Natural killer cell treated with Interleukin-12 subunit alpha and Interleukin-12 subunit beta and Interleukin-15 and Interleukin-18, amount 100 ng/mL, for 72 hours (primary cell): ENCODE data around the gene LAMA4. TPM values are rescaled to one million over a fixed set of nuclear protein-coding genes. Genes with fewer than 3 reads are reported as not detected.
"Not testable (repeated sequence)": the region's sequence is repeated elsewhere in the genome, so short reads cannot be mapped to it uniquely, and the experiment has no call there.

Source experiments
- ATAC-seq, 2 donors: fragments of 150-1000 bp; cut with Tn5 transposase in 1 of 2; sonication (Bioruptor Pico), chemical (Tn5 transposase) in 1 of 2; 2 replicates each; pipeline ENCODE4 v1.10.0; 2021
- DNase-seq: peaks from one replicate; pipeline ENCODE4 v3.0.0; 2022; ENCODE audit warnings: low spot score
- H3K27ac Mint-ChIP-seq, 2 donors: 1 replicate in 1 of 2; 2 replicates in 1 of 2; pipeline ENCODE4 v1.8.0; 2022; ENCODE audit warnings: mixed read lengths in 2 of 2, mild to moderate bottlenecking in 1 of 2, moderate library complexity in 1 of 2
- H3K27me3 Mint-ChIP-seq, 2 donors: 1 replicate in 1 of 2; 2 replicates in 1 of 2; pipeline ENCODE4 v1.8.0; 2022; ENCODE audit warnings: mixed read lengths in 2 of 2
- H3K36me3 Mint-ChIP-seq: one replicate; pipeline ENCODE4 v1.8.0; 2022; ENCODE audit warnings: mixed read lengths
- H3K4me1 Mint-ChIP-seq, 2 donors: 1 replicate in 1 of 2; 2 replicates in 1 of 2; pipeline ENCODE4 v1.8.0; 2022; ENCODE audit warnings: low read depth in 2 of 2, mixed read lengths in 2 of 2, mild to moderate bottlenecking in 1 of 2
- H3K4me3 Mint-ChIP-seq: one replicate; pipeline ENCODE4 v1.8.0; 2022; ENCODE audit warnings: mixed read lengths
- H3K9me3 Mint-ChIP-seq: 2 replicates; pipeline ENCODE4 v1.8.0; 2022; ENCODE audit warnings: mixed read lengths
- total RNA-seq, 2 donors: library from RNA; stranded (reverse); gene quantifications; one replicate each; pipeline ENCODE4 v1.2.3, GENCODE V29; 2022

LAMA4 gene
- total RNA-seq, 2 donors from 2014 or later = not detected

- H3K4me3 Mint-ChIP-seq = no peak overlapping the region
- H3K27me3 Mint-ChIP-seq = peaks cover 7 to 38% of the 10 kb centered on the region in 2 donors
- ATAC-seq (no peak), DNase-seq (no peak)
- H3K27ac Mint-ChIP-seq = no peak overlapping the region
- no peaks in the 10 kb centered on the region for H3K4me1 Mint-ChIP-seq
- peaks cover 6% of the 10 kb centered on the region for H3K36me3 Mint-ChIP-seq
- no peaks in the 10 kb centered on the region for H3K9me3 Mint-ChIP-seq
Measured at GRCh38 chr6:112106562-112106961, 147.8 kb downstream of the LAMA4 start.

DNA sequence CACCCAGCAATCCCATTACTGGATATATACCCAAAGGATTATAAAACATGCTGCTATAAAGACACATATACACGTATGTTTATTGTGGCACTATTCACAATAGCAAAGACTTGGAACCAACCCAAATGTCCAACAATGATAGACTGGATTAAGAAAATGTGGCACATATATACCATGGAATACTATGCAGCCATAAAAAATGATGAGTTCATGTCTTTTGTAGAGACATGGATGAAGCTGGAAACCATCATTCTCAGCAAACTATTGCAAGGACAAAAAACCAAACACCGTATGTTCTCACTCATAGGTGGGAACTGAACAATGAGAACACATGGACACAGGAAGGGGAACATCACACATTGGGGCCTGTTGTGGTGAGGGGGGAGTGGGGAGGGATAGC, 148.3 kb downstream of the LAMA4 start:
- DNase-seq, ATAC-seq, H3K4me3 Mint-ChIP-seq, H3K9me3 Mint-ChIP-seq, H3K4me1 Mint-ChIP-seq, H3K27ac Mint-ChIP-seq, H3K36me3 Mint-ChIP-seq: not testable (repeated sequence)
- H3K27me3 Mint-ChIP-seq = peaks cover 7 to 37% of the 10 kb centered on the region in 2 donors

DNA sequence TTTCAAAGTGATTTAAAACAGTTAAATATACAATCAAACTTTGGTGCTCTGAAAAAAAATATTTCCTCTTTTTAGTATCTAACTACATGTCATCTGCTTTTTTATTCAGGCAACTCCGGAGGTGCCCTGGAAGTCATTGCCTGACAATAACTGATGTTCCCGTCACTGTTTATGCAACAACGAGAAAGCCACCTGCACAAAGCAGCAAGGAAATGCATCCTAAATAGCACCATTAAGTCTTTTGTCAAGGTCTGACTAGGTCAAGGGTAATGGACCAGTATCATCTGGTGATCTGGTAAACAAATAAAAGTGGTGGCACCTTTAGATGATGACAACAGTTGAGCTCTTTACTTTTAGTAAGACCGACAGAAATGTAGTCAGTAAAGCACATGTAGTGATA, 153.8 kb downstream of the LAMA4 start:
- ATAC-seq = no peak
- peaks cover 14 to 33% of the 10 kb centered on the region in 2 donors for H3K27me3 Mint-ChIP-seq
- no peak overlapping the region for H3K4me3 Mint-ChIP-seq
- H3K9me3 Mint-ChIP-seq = no peaks in the 10 kb centered on the region
- no peaks in the 10 kb centered on the region for H3K4me1 Mint-ChIP-seq
- peaks cover 6% of the 10 kb centered on the region for H3K36me3 Mint-ChIP-seq
- H3K27ac Mint-ChIP-seq = no peak overlapping the region
- no peak for DNase-seq

GRCh38 chr6:112096901-112097300, 157.5 kb downstream of the LAMA4 start:
- H3K27ac Mint-ChIP-seq = no peak overlapping the region
- no peaks in the 10 kb centered on the region for H3K36me3 Mint-ChIP-seq
- ATAC-seq (no peak), DNase-seq (no peak)
- peaks cover 17 to 28% of the 10 kb centered on the region in 2 donors for H3K27me3 Mint-ChIP-seq
- H3K9me3 Mint-ChIP-seq = no peaks in the 10 kb centered on the region
- no peaks in the 10 kb centered on the region for H3K4me1 Mint-ChIP-seq
- H3K4me3 Mint-ChIP-seq = no peak overlapping the region

DNA sequence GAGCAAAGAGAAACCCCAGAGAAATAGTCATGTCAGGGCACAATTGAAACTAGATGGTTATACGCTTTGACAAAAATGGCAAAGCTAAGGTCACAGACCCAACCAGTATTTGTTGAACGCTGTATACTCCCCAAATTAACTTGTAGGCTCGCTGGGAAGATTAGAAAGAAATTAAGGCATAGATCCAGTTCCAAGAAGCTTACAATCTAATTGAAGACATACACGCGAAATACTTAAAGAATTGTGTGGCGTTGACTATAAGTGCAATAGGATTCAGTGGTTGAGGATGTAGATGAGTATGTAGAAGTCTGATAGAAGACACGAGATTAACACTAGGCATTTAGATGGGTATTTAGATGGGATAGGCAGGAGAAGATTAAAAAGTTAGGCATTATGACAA, 166.5 kb downstream of the LAMA4 start:
- H3K4me3 Mint-ChIP-seq = no peak overlapping the region

DNA sequence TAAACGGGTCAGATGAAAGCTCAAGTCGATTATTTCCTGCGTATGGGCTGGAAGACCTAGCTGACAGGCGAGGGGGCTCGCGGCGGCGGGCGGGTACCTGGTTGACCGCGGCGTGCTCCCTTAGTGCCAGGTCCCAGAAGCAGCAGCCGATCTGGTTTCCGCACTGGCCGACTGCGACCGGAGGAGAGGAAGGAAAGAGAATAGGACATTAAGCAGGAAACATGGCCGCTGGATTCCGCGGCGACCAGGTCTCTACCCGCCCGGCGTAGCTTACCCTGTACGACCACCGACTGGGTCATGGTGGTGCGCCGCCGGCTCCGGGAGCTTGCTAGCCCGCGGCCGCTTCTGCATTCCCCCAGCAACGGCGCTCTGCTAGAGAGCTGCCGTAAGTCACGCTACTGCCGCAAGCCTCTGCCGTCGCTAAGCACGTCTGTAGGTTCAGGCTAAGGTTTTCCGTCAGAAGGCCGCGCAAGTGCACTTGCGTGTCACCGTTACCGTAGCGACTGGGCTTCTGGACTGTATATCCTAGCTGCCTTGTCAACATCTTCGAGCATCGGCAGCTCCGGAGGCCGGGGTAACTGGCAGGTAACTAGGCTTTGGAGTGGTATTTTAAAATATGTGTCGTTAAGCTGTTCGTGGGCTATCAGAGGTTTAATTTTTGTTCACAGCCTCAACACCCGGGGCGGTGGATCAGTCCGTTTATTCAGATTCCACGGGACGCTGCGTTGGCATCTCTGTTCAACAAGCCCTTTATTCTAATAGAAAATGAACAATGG, 167.0 kb downstream of the LAMA4 start, which contains the start of the genes FAM229B and TUBE1:
FAM229B (plus strand) TSS at position 456 of the 776 bp plus-strand sequence. CDS start 11,693 bp downstream, outside the sequence.
TUBE1 (minus strand) TSS at position 347 of the 776 bp plus-strand sequence; CDS start at position 299, 48 bp downstream.
- peak; percentile 97 to 99 for ATAC-seq
- no peak within 1 kb of the TSS for H3K27ac Mint-ChIP-seq
- DNase-seq = peak; percentile 90
- no peaks in the 10 kb centered on the region for H3K9me3 Mint-ChIP-seq
- H3K36me3 Mint-ChIP-seq = no peaks in the 10 kb centered on the region
- peaks cover 21 to 32% of the 10 kb centered on the region in 2 donors for H3K27me3 Mint-ChIP-seq
- no peak within 1 kb of the TSS for H3K4me3 Mint-ChIP-seq
- H3K4me1 Mint-ChIP-seq = peaks cover 2 to 9% of the 10 kb centered on the region in 2 donors

More for the DNA sequence above, 166.5 kb downstream of the LAMA4 start:
- H3K36me3 Mint-ChIP-seq = no peaks in the 10 kb centered on the region
- ATAC-seq (no peak), DNase-seq (no peak)
- peaks cover 21 to 37% of the 10 kb centered on the region in 2 donors for H3K27me3 Mint-ChIP-seq
- H3K9me3 Mint-ChIP-seq = no peaks in the 10 kb centered on the region
- H3K4me1 Mint-ChIP-seq = peaks cover 2 to 9% of the 10 kb centered on the region in 2 donors
- H3K27ac Mint-ChIP-seq = no peak overlapping the region

GRCh38 chr6:112086744-112087135, 167.6 kb downstream of the LAMA4 start:
- peak in 1 of 2 donors; percentile 1 for ATAC-seq
- H3K27me3 Mint-ChIP-seq = peaks cover 17 to 26% of the 10 kb centered on the region in 2 donors
- H3K27ac Mint-ChIP-seq = no peak overlapping the region
- no peaks in the 10 kb centered on the region for H3K9me3 Mint-ChIP-seq
- H3K4me1 Mint-ChIP-seq = peaks cover 2 to 9% of the 10 kb centered on the region in 2 donors
- no peaks in the 10 kb centered on the region for H3K36me3 Mint-ChIP-seq
- DNase-seq = no peak
- H3K4me3 Mint-ChIP-seq = no peak overlapping the region

DNA sequence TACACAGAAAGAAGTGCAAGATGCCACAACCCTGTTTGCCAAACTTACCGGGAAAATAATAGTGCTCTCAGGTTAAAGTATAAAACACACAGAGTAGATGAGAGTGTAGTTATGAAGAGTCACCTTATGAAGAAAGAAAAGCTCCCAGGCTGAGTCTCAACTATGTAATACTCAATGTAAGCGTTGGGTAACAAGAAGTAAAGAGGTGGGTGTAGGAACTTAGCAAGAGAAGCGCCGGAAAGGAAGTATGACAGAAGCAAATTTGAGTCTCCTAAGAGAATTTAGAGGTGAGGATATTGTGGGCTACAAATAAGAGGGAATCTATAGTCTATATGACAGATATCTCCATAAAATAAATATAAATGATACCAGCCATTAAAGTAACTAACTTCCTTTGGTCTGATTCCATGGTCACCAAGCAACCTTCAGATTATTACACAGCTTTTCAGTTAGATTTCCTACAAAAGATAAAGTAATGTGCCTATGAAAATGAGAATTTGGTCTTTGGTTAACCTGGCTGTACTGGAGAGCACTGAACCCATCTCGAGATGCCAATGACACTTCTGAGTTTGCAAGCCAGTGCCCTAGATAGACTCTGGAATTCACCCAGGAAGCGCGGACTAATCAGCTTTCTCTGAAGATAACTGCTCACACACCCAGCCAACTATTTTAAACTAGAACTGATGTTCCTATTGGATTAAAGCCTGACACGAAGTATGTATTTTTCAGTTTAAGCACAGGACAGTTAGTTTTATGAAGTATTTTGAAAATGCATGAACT, 168.9 kb downstream of the LAMA4 start:
- H3K27me3 Mint-ChIP-seq = peaks cover 12 to 16% of the 10 kb centered on the region in 2 donors
- no peaks in the 10 kb centered on the region for H3K36me3 Mint-ChIP-seq
- peak overlapping the region; percentile 47 for H3K4me3 Mint-ChIP-seq
- no peaks in the 10 kb centered on the region for H3K9me3 Mint-ChIP-seq
- DNase-seq = no peak
- ATAC-seq = no peak
- H3K4me1 Mint-ChIP-seq = peaks cover 2 to 9% of the 10 kb centered on the region in 2 donors
- H3K27ac Mint-ChIP-seq = no peak overlapping the region

DNA sequence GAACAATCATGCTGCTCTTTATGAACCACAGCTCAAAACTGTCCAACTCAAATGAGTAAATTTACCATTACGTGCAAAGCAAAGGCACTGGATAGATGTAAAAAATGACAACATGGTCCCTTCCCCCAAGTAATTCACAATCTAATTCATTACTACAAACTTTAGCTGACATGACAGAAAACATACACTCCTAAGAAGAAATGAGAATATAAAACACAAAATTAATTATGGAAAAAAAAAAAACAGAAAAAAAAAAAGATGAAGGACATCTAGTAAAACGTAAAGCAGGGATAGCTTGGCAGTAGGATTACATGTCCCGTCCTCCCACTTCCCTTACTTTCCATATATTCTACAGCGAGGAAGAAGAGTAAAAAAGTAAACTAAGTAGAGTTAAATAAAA, 172.8 kb downstream of the LAMA4 start:
- peaks cover 2 to 9% of the 10 kb centered on the region in 2 donors for H3K4me1 Mint-ChIP-seq
- no peak for ATAC-seq
- H3K36me3 Mint-ChIP-seq = no peaks in the 10 kb centered on the region
- H3K27ac Mint-ChIP-seq = no peak overlapping the region
- no peaks in the 10 kb centered on the region for H3K9me3 Mint-ChIP-seq
- H3K4me3 Mint-ChIP-seq = no peak overlapping the region
- H3K27me3 Mint-ChIP-seq = no peaks in the 10 kb centered on the region
- no peak for DNase-seq

- H3K27ac Mint-ChIP-seq = no peak overlapping the region
- H3K4me1 Mint-ChIP-seq = no peaks in the 10 kb centered on the region
- H3K36me3 Mint-ChIP-seq = no peaks in the 10 kb centered on the region
- H3K9me3 Mint-ChIP-seq = no peaks in the 10 kb centered on the region
- ATAC-seq = no peak
- no peak for DNase-seq
- H3K27me3 Mint-ChIP-seq = peaks cover 0 to 5% of the 10 kb centered on the region in 2 donors
- no peak overlapping the region for H3K4me3 Mint-ChIP-seq
Measured at GRCh38 chr6:112066606-112067005, 187.8 kb downstream of the LAMA4 start.

DNA sequence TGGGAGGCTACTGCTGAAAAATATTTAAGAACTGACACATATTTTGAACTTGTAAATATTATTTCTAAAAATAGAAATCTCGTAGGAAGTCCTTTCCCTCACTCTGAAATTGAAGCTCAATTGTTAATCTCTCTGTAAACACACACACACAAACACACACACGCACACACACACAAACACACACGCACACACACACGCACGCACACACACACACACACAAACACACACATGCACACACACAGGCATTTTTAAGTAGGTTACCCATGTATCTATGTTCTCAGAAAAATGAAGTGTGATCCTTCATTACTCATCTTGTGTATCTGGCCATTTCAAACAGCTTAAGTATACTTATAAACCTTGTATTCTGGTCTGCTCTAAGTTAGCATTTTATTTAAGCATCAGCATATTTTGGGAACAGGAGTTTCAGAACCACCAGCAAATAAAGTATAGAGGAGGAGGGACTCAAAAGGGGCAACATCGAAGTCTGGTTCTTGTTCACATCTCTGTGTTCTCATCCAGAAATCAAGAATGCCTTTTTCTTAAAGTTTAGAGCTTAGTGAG, 188.9 kb downstream of the LAMA4 start:
- no peak overlapping the region for H3K4me3 Mint-ChIP-seq
- no peak overlapping the region for H3K27ac Mint-ChIP-seq
- H3K36me3 Mint-ChIP-seq = no peaks in the 10 kb centered on the region

DNA sequence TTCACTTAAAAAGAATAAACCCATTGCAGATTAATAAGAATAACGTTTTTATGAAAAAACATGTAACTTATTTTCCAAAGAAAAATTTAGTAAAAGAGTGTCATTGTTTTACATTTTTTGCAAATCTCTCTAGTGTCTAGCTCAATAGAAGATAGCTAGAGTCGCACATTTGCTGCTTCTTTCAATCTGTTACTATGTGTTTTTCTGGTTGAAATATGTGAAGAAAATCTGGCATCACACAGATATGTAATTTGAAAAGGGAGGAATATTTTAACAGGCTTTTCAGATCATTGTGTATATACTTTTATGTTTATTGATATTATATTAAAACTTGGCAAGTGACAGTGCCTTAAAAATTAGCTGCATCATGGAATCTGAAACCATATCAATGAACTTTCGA, 191.4 kb downstream of the LAMA4 start:
- H3K27ac Mint-ChIP-seq = no peak overlapping the region
- ATAC-seq (no peak), DNase-seq (no peak)
- H3K27me3 Mint-ChIP-seq = peaks cover 0 to 5% of the 10 kb centered on the region in 2 donors
- H3K4me1 Mint-ChIP-seq = no peaks in the 10 kb centered on the region
- no peak overlapping the region for H3K4me3 Mint-ChIP-seq
- no peaks in the 10 kb centered on the region for H3K36me3 Mint-ChIP-seq
- H3K9me3 Mint-ChIP-seq = no peaks in the 10 kb centered on the region

More for the DNA sequence above, 188.9 kb downstream of the LAMA4 start:
- no peak for ATAC-seq
- Mint-ChIP-seq H3K4me1 (no peaks in the 10 kb centered on the region), H3K27me3 (peaks cover 0 to 5% of the 10 kb centered on the region in 2 donors), H3K9me3 (no peaks in the 10 kb centered on the region)
- no peak for DNase-seq

GRCh38 chr6:112061605-112062004, 192.8 kb downstream of the LAMA4 start:
- no peak for ATAC-seq
- no peaks in the 10 kb centered on the region for H3K9me3 Mint-ChIP-seq
- H3K27ac Mint-ChIP-seq = no peak overlapping the region
- no peak overlapping the region for H3K4me3 Mint-ChIP-seq
- no peak for DNase-seq
- H3K27me3 Mint-ChIP-seq = peaks cover 0 to 5% of the 10 kb centered on the region in 2 donors
- H3K36me3 Mint-ChIP-seq = no peaks in the 10 kb centered on the region
- H3K4me1 Mint-ChIP-seq = no peaks in the 10 kb centered on the region
